Mesothelial cell of epicardium (in vitro differentiated cells): ENCODE results near the gene PLXDC1. TPM values are rescaled to one million over a fixed set of nuclear protein-coding genes. Genes with fewer than 3 reads are reported as not detected.

Experiments used
- DNase-seq, 2 experiments: peaks; one replicate each; pipeline ENCODE4 v3.0.0; 2021; ENCODE audit warnings: low spot score in 2 of 2; ENCODE audit not compliant: unreplicated experiment in 2 of 2
- H3K27ac Mint-ChIP-seq: 2 replicates; pipeline ENCODE4 v1.8.0; 2021; ENCODE audit warnings: mixed read lengths
- H3K27me3 Mint-ChIP-seq: 2 replicates; pipeline ENCODE4 v1.8.0; 2021; ENCODE audit warnings: low read depth, mixed read lengths
- H3K36me3 Mint-ChIP-seq: 2 replicates; pipeline ENCODE4 v1.8.0; 2021; ENCODE audit warnings: mixed read lengths
- H3K4me1 Mint-ChIP-seq: 2 replicates; pipeline ENCODE4 v1.8.0; 2021; ENCODE audit warnings: mixed read lengths
- H3K4me3 Mint-ChIP-seq: 2 replicates; pipeline ENCODE4 v1.8.0; 2021; ENCODE audit warnings: mild to moderate bottlenecking, moderate library complexity, mixed read lengths
- H3K9me3 Mint-ChIP-seq: 2 replicates; pipeline ENCODE4 v1.8.0; 2021; ENCODE audit warnings: mixed read lengths
- total RNA-seq: library from RNA; stranded (reverse); gene quantifications from 3 replicates; pipeline ENCODE4 v1.2.1, GENCODE V29; 2021
- TF ChIP-seq, protein P1 (sequence below): fragments of 200-600 bp; sonication (generic); IDR thresholded peaks from one replicate; pipeline ENCODE4 v1.5.0; 2021; ENCODE audit warnings: antibody characterized with exemption; ENCODE audit not compliant: unreplicated experiment

PLXDC1 gene
- total RNA-seq, 1 donor from 2014 or later = 15.4 TPM

DNA sequence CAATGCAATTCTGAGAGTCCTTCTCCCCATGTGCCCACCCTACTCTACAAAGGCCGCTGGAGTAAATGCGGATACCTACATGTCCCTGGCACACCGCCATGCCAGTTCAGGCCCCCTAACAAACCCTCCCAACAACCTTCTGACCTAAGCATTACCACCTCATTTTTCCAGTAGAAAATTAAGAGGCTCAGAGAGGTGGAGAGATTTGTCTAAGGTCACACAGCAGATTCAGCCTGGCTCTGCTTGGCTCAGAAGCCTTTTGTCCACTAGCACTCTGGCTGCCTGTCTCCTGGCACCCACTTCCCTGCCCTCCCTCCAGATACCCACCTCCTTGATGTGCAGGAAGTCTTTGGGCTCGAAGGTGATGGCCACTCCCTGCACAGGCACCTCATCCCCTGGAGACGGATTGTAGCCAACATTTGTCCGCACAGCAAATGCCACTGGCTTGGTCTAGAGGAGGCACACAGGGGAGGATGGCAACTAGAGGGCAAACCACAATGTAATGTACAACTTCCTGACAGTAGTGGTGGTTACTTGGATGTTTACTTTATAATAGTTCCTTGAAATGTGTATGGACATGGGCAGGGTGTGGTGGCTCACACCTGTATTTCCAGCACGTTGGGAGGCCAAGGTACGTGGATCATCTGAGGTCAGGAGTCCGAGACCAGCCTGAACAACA, 35.9 kb upstream of the PLXDC1 start:
- no peak overlapping the region for H3K27ac Mint-ChIP-seq
- no peak overlapping the region for H3K4me3 Mint-ChIP-seq
- TF ChIP-seq, protein P1, sequence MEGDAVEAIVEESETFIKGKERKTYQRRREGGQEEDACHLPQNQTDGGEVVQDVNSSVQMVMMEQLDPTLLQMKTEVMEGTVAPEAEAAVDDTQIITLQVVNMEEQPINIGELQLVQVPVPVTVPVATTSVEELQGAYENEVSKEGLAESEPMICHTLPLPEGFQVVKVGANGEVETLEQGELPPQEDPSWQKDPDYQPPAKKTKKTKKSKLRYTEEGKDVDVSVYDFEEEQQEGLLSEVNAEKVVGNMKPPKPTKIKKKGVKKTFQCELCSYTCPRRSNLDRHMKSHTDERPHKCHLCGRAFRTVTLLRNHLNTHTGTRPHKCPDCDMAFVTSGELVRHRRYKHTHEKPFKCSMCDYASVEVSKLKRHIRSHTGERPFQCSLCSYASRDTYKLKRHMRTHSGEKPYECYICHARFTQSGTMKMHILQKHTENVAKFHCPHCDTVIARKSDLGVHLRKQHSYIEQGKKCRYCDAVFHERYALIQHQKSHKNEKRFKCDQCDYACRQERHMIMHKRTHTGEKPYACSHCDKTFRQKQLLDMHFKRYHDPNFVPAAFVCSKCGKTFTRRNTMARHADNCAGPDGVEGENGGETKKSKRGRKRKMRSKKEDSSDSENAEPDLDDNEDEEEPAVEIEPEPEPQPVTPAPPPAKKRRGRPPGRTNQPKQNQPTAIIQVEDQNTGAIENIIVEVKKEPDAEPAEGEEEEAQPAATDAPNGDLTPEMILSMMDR = no peak
- no peaks in the 10 kb centered on the region for H3K27me3 Mint-ChIP-seq
- no peaks in the 10 kb centered on the region for H3K9me3 Mint-ChIP-seq
- H3K4me1 Mint-ChIP-seq = no peaks in the 10 kb centered on the region
- peaks cover 19% of the 10 kb centered on the region for H3K36me3 Mint-ChIP-seq
- DNase-seq = no peak

DNA sequence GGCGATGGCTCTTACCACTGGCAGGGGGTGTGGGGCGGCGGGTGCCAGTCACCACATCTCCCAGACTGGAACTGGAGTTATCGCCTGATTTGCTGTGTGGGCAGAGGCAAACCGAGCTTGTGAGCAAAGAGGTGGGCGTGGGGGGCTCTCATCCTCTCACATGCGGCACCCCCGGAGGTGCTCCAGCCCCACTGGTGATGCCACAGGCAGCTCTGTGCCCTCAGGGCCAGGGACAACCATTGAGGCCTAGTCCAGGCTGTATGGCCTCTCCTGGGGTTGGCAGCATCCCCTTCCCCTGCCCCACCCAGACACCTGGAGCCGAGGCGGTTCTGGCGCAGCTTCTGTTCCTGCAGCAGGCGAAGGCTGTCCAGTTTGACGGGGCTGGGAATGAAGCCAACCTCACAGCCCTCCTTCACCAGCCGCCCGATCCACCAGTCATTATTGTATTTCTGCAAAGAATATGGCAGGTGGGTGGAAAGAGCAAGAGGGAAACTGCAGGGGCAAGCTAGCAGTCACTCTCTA, 35.1 kb upstream of the PLXDC1 start:
- DNase-seq = no peak
- H3K36me3 Mint-ChIP-seq = peaks cover 17% of the 10 kb centered on the region

DNA sequence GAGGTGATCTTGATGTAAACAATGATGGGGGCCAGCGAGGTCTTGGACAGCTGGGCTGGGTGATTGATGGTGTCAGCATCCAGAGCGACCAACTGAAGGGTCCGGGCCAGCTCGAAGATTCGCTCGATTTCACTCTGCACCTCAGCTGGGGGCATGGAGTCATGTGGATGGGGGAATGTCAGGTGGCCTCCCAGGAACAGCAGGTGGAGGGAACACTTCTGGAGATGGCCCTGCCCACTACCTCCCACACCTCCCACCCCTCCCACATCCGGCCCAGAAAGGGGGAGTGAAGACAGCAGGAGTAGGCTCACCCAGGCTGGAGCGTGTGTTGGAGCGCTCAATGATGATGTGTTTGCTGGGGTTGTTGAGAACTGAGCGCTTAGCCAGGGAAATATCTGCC, 32.3 kb upstream of the PLXDC1 start:
- no peaks in the 10 kb centered on the region for H3K4me1 Mint-ChIP-seq
- no peaks in the 10 kb centered on the region for H3K9me3 Mint-ChIP-seq
- H3K4me3 Mint-ChIP-seq = no peak overlapping the region
- no peak overlapping the region for H3K27ac Mint-ChIP-seq
- TF ChIP-seq, protein P1 = no peak
- no peak for DNase-seq
- no peaks in the 10 kb centered on the region for H3K27me3 Mint-ChIP-seq
- peaks cover 19% of the 10 kb centered on the region for H3K36me3 Mint-ChIP-seq

More for the DNA sequence above, 35.1 kb upstream of the PLXDC1 start:
- TF ChIP-seq, protein P1 = no peak
- Mint-ChIP-seq H3K27ac (no peak overlapping the region), H3K27me3 (no peaks in the 10 kb centered on the region), H3K4me3 (no peak overlapping the region), H3K4me1 (no peaks in the 10 kb centered on the region), H3K9me3 (no peaks in the 10 kb centered on the region)

DNA sequence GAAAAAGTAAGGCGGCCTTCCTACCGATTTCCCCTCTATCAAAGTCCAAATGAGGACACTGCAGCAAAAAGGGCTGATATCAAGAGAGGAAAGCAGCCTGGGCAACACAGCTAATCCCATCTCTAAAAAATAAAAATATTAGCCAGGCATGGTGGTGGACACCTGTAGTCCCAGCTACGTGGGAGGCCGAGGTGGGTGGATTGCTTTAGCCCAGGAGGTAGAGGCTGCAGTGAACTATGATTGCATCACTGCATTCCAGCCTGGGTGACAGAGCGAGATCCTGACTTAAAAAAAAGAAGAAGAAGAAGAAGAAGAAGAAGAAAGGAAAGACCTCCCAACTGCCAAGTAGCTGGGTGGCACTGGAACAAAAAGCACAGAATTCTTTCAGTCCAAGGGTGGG, 31.6 kb upstream of the PLXDC1 start:
- Mint-ChIP-seq H3K9me3 (no peaks in the 10 kb centered on the region), H3K4me3 (no peak overlapping the region), H3K36me3 (peaks cover 19% of the 10 kb centered on the region), H3K4me1 (no peaks in the 10 kb centered on the region), H3K27ac (no peak overlapping the region), H3K27me3 (no peaks in the 10 kb centered on the region)
- TF ChIP-seq, protein P1 = no peak
- DNase-seq = no peak

DNA sequence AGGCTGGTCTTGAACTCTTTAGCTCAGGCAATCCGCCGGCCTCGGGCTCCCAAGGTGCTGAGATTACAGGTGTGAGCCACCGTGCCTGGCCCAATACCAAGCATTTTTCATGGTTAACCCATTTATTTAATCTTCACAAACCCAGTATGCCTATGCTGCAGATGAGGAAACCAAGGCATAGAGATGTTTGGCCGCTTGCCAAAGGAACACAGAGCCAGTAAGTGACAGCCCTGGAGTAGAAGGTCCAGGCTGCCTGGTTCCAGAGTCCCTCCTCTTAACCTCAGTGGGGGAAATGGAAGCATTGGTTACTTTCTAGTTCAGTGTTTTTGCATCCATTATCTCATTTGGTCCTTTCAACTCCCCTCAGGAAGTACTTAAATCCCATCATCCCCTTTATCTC, 29.9 kb upstream of the PLXDC1 start:
- Mint-ChIP-seq H3K27me3 (no peaks in the 10 kb centered on the region), H3K36me3 (peaks cover 33% of the 10 kb centered on the region), H3K4me3 (no peak overlapping the region), H3K4me1 (no peaks in the 10 kb centered on the region), H3K27ac (no peak overlapping the region), H3K9me3 (no peaks in the 10 kb centered on the region)
- TF ChIP-seq, protein P1 = no peak
- no peak for DNase-seq
